ENCODE data around the gene WDR19.
A peak's percentile ranks its signal among the peaks of the same experiment; 100 is the strongest.

The WDR19 gene

DNA sequence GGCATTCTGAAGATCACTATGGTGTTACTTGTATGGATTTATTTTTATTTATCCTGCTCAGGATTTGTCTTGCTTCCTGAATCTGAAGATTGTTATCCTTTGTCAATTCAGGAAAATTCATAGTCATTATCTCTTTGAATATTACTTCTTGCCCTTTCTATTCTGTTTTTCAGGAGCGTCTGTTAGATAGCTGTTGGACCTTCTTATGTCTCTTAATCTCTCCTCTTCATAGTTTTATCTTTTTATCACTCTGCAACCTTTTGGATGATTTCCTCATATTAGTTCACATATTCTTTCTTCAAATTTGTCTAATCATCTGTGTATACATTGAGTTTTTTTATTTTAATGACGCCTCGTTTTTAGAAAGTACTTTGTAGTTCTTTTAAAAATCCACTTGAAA, 19.6 kb downstream of the WDR19 start:
- H3K4me3 ChIP-seq (ENCODE audit: low read length), result no peak overlapping the region
- no peak for DNase-seq (ENCODE audit: low read depth)
- TF ChIP-seq, protein P1, sequence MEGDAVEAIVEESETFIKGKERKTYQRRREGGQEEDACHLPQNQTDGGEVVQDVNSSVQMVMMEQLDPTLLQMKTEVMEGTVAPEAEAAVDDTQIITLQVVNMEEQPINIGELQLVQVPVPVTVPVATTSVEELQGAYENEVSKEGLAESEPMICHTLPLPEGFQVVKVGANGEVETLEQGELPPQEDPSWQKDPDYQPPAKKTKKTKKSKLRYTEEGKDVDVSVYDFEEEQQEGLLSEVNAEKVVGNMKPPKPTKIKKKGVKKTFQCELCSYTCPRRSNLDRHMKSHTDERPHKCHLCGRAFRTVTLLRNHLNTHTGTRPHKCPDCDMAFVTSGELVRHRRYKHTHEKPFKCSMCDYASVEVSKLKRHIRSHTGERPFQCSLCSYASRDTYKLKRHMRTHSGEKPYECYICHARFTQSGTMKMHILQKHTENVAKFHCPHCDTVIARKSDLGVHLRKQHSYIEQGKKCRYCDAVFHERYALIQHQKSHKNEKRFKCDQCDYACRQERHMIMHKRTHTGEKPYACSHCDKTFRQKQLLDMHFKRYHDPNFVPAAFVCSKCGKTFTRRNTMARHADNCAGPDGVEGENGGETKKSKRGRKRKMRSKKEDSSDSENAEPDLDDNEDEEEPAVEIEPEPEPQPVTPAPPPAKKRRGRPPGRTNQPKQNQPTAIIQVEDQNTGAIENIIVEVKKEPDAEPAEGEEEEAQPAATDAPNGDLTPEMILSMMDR (conservative IDR thresholded peaks at IDR 0.05; ENCODE audit: low read depth, low read length), result no peak

GRCh38 chr4:39204543-39204942, 22.2 kb downstream of the WDR19 start:
- H3K4me3 ChIP-seq (ENCODE audit: low read length), result no peak overlapping the region
- TF ChIP-seq, protein P1 (conservative IDR thresholded peaks at IDR 0.05; ENCODE audit: low read depth, low read length), result no peak
- no peak for DNase-seq (ENCODE audit: low read depth)

- peak; percentile 46 for DNase-seq (ENCODE audit: low read depth)
- TF ChIP-seq, protein P1 (conservative IDR thresholded peaks at IDR 0.05; ENCODE audit: low read depth, low read length), result no peak
- H3K4me3 ChIP-seq (ENCODE audit: low read length), result no peak overlapping the region
Observed at GRCh38 chr4:39205000-39205399, 22.7 kb downstream of the WDR19 start.

DNA sequence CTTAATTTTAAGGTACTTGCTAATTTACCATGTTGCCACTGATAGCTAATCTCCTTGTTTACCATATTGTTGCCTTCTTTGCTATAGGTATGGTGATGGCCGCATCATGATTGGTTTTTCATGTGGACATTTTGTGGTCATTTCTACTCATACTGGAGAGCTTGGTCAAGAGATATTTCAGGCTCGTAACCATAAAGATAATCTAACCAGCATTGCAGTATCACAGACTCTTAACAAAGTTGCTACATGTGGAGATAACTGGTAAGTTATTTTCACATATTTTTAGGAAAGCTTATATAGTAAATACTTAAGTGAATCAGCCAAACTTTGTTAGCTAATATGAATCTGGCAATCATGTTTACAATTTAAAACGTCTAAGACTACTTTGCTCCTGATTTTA, 23.1 kb downstream of the WDR19 start:
- no peak overlapping the region for H3K4me3 ChIP-seq (ENCODE audit: low read length)
- DNase-seq (ENCODE audit: low read depth), result no peak
- TF ChIP-seq, protein P1 (conservative IDR thresholded peaks at IDR 0.05; ENCODE audit: low read depth, low read length), result no peak

GRCh38 chr4:39227906-39228305, 45.6 kb downstream of the WDR19 start:
- H3K4me3 ChIP-seq (ENCODE audit: low read length), result no peak overlapping the region
- DNase-seq (ENCODE audit: low read depth), result no peak
- TF ChIP-seq, protein P1 (conservative IDR thresholded peaks at IDR 0.05; ENCODE audit: low read depth, low read length), result no peak

DNA sequence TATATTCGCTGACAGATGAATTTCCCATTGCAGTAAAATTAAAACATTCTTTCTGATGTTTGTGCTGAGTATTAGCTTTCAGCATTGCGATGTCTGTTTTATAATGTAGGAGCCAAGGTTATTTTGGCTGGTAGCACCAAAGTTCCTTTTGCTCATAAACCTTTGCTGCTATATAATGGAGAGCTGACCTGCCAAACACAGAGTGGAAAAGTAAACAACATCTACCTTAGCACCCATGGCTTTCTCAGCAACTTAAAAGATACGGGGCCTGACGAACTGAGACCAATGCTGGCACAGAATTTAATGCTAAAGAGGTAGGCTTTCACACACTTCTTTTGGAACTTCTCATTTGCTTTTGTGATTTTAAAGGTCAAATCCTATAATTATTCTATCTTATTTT, 46.0 kb downstream of the WDR19 start:
- no peak overlapping the region for H3K4me3 ChIP-seq (ENCODE audit: low read length)
- DNase-seq (ENCODE audit: low read depth), result no peak
- TF ChIP-seq, protein P1 (conservative IDR thresholded peaks at IDR 0.05; ENCODE audit: low read depth, low read length), result no peak

DNA sequence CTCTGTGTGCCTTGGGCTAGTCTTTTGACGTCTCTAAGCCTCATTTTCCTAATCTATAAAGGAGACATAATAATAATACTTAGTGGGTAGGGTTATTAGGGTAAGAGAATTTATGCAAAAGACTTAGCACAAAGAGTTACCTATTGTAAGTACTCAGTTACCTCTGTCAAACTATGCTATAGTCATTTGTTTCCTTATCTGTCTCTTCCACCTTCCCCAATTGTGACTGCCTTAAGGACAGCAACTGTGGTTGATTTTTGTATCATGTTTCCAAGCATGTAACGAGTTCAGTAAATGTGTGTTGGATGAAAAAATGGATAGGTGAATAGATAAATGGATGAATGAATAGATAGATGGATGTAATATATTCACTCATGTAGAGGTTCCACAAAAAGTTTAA, 48.1 kb downstream of the WDR19 start:
- no peak overlapping the region for H3K4me3 ChIP-seq (ENCODE audit: low read length)
- no peak for DNase-seq (ENCODE audit: low read depth)
- TF ChIP-seq, protein P1 (conservative IDR thresholded peaks at IDR 0.05; ENCODE audit: low read depth, low read length), result no peak

All from retinal pigment epithelial cell (primary cell).